Measurements from ENCODE around the gene TMEM50A. TPM values are rescaled to one million over a fixed set of nuclear protein-coding genes. Genes with fewer than 3 reads are reported as not detected.
"Not testable (repeated sequence)": the region's sequence is repeated elsewhere in the genome, so short reads cannot be mapped to it uniquely, and the experiment has no call there.

The TMEM50A gene
- total RNA-seq, 1 donor from 2014 or later, result 154 TPM

- not testable (repeated sequence) for H3K4me3 ChIP-seq (ENCODE audit: low read depth, low read length); DNase-seq (ENCODE audit: low read depth)
Observed at GRCh38 chr1:25324407-25324806, 13.7 kb upstream of the TMEM50A start.

GRCh38 chr1:25327864-25328790 is 10.0 kb upstream of the TMEM50A start:
- not testable (repeated sequence) for DNase-seq (ENCODE audit: low read depth); H3K4me3 ChIP-seq (ENCODE audit: low read depth, low read length)

DNA sequence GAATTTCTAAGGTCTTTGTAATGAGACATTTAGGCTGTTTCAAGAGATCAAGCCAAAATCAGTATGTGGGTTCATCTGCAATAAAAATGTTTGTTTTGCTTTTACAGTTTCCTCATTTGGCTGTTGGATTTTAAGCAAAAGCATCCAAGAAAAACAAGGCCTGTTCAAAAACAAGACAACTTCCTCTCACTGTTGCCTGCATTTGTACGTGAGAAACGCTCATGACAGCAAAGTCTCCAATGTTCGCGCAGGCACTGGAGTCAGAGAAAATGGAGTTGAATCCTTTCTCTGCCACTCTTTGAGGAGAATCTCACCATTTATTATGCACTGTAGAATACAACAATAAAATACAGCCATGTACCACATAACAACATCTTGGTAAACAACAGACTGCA is 9.3 kb upstream of the TMEM50A start:
- not testable (repeated sequence) for H3K4me3 ChIP-seq (ENCODE audit: low read depth, low read length); DNase-seq (ENCODE audit: low read depth)

DNA sequence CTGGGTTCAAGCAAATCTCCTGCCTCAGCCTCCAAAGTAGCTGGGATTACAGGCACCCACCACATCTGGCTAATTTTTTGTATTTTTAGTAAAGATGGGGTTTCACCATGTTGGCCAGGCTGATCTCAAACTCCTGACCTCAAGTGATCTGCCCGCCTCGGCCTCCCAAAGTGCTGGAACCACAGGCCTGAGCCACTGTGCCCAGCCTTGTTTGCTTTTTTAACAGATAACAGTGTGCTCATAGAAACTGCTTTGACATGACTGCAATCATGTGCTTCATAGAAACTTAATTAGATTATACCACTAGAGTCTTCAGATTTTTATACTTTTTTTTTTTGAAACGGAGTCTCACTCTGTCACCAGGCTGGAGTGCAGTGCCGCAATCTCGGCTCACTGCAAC is 8.8 kb upstream of the TMEM50A start:
- DNase-seq (ENCODE audit: low read depth); H3K4me3 ChIP-seq (ENCODE audit: low read depth, low read length): not testable (repeated sequence)

DNA sequence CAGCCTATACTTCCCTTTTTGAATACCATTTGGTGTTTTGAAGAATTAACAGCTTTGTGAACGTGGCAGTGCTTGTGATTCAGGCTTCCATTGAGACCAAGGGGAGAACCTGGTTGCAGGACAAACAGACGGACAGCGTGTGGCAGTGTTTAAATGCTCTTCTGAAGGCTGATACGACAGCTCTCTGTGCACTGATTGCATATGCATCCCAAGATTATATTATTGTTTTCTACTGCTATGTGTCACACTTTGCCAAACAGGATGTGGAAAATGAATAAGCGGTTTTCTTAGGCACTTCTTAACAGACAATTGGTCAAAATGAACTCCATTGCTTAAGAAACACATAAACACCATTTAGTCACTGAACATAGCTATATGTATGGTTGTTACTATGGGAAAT is 8.2 kb upstream of the TMEM50A start:
- TF ChIP-seq, protein P1, sequence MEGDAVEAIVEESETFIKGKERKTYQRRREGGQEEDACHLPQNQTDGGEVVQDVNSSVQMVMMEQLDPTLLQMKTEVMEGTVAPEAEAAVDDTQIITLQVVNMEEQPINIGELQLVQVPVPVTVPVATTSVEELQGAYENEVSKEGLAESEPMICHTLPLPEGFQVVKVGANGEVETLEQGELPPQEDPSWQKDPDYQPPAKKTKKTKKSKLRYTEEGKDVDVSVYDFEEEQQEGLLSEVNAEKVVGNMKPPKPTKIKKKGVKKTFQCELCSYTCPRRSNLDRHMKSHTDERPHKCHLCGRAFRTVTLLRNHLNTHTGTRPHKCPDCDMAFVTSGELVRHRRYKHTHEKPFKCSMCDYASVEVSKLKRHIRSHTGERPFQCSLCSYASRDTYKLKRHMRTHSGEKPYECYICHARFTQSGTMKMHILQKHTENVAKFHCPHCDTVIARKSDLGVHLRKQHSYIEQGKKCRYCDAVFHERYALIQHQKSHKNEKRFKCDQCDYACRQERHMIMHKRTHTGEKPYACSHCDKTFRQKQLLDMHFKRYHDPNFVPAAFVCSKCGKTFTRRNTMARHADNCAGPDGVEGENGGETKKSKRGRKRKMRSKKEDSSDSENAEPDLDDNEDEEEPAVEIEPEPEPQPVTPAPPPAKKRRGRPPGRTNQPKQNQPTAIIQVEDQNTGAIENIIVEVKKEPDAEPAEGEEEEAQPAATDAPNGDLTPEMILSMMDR (conservative IDR thresholded peaks at IDR 0.05; ENCODE audit: low read depth, low read length), result peak; percentile 32
- DNase-seq (ENCODE audit: low read depth); H3K4me3 ChIP-seq (ENCODE audit: low read depth, low read length): not testable (repeated sequence)

- TF ChIP-seq, protein P1 (conservative IDR thresholded peaks at IDR 0.05; ENCODE audit: low read depth, low read length), result peak; percentile 6
Observed at GRCh38 chr1:25336922-25337354, 1.2 kb upstream of the TMEM50A start.

GRCh38 chr1:25337483-25338187 is 499 bp upstream of the TMEM50A start:
- not testable (repeated sequence) for DNase-seq (ENCODE audit: low read depth)
- peak overlapping the region; percentile 91 for H3K4me3 ChIP-seq (ENCODE audit: low read depth, low read length)

More at GRCh38 chr1:25336922-25337354, 1.2 kb upstream of the TMEM50A start:
- peak overlapping the region; percentile 65 for H3K4me3 ChIP-seq (ENCODE audit: low read depth, low read length)
- not testable (repeated sequence) for DNase-seq (ENCODE audit: low read depth)

DNA sequence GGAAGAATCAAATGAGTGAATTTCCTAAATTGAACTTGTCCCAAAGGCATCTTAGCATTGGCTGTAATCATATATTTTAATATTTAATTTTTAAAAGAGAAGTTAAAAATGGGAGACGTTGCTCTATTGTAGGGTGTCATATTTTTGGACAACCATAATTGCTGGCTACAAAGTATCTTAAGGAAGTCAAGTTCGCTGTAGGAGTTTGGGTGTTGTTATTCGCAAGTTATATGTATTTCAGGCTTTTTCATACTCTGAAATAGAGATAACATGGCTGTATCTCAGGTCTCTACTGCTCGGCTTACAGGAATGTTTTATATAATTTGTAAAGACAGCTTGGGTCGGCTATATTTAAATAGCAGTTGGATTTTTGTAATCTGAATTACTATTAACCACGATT is 852 bp downstream of the TMEM50A start:
- TF ChIP-seq, protein P1 (conservative IDR thresholded peaks at IDR 0.05; ENCODE audit: low read depth, low read length), result no peak
- H3K4me3 ChIP-seq (ENCODE audit: low read depth, low read length), result peak overlapping the region; percentile 91
- no peak for DNase-seq (ENCODE audit: low read depth)

GRCh38 chr1:25341746-25342145 is 3.6 kb downstream of the TMEM50A start:
- TF ChIP-seq, protein P1 (conservative IDR thresholded peaks at IDR 0.05; ENCODE audit: low read depth, low read length), result no peak
- no peak for DNase-seq (ENCODE audit: low read depth)

More at GRCh38 chr1:25341746-25342145, 3.6 kb downstream of the TMEM50A start:
- no peak overlapping the region for H3K4me3 ChIP-seq (ENCODE audit: low read depth, low read length)

Data from epithelial cell of proximal tubule (primary cell).